G401 (cell line): Measurements from ENCODE around the gene MYL3. TPM values are rescaled to one million over a fixed set of nuclear protein-coding genes. Genes with fewer than 3 reads are reported as not detected.

Source experiments
- DNase-seq: peaks from one replicate; pipeline ENCODE4 v3.0.0-alpha.2; 2015; ENCODE audit warnings: low spot score
- in situ Hi-C: cut with HindIII; loops from 2 replicates; pipeline ENCODE4 v1.10.0; 2016; ENCODE audit warnings: low sequenced_read_pairs, mixed read lengths
- total RNA-seq: library from RNA; depleted of rRNA; stranded (reverse); fragments of >200 nt; shearing (Covaris generic); gene quantifications from 2 replicates; pipeline ENCODE4 v1.2.3, GENCODE V29; 2014

The MYL3 gene
- total RNA-seq, 1 experiment from 2014 or later, result 7.4 TPM

DNA sequence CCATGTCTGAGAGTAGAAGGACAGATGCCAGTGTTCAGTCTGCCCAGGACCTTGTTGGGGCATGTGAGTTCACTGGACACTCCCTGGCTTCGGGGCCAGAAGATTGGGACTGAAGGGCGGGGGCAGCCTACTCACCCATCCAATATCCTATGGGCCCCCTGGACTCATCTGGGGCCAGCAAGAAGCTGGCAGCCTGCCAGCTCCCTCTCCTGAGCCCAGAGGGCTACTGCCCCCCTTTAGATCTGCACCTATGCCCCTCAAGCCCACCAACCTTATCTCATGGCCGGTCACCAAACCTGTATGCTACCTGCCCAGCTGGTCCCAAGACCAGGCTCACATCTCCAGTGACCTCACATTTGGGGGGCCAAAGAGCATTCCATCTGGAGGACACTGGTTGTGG lies 22.4 kb upstream of the MYL3 start:
- in situ Hi-C loops, result no loop called here
- DNase-seq, result no peak

DNA sequence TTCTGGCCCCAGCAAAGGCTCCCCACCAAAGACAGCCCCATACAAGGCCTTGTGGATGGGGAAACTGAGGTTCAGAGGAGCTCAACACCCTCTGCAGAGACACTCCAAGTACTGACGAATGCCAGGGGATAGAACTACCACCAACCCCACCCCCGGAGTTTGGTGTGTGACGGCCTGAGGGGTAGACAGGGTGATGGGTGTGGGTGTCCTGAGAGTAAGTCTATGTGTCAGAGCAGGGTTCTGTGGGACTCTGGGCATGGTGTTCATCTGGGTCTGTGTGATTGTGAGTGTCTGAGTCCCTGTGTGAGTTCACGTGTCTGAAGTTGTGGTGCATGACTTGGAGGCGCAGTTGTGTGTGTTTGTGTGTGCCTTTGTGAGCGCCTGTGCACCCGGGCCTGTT lies 21.7 kb upstream of the MYL3 start:
- no peak for DNase-seq
- in situ Hi-C loops, result no loop called here

DNA sequence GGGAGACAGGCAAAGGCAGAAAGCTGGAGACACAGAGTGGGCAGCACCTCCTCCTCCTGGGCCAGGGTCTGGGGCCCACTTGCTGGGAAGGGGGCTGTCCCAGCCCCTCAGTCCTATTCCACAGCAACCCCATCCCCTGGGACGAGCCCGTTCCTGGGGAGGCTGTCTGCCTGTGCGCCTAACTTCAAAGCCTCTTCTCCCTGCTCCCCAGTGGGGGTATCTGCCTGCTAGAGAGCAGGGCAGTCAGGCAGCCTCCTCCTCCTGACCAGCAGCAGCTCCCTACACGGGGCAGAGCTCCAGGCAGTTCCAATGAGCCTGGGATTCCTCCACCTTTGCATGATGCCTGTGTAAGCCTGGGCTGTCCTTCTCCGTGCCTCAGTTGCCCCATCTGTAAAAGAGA lies 21.2 kb upstream of the MYL3 start:
- in situ Hi-C loops, result no loop called here
- no peak for DNase-seq

- DNase-seq, result no peak
- in situ Hi-C loops, result no loop called here
Measured at GRCh38 chr3:46883830-46884185, 20.6 kb upstream of the MYL3 start.

- in situ Hi-C loops, result no loop called here
- DNase-seq, result no peak
Measured at GRCh38 chr3:46883054-46883829, 20.0 kb upstream of the MYL3 start.

DNA sequence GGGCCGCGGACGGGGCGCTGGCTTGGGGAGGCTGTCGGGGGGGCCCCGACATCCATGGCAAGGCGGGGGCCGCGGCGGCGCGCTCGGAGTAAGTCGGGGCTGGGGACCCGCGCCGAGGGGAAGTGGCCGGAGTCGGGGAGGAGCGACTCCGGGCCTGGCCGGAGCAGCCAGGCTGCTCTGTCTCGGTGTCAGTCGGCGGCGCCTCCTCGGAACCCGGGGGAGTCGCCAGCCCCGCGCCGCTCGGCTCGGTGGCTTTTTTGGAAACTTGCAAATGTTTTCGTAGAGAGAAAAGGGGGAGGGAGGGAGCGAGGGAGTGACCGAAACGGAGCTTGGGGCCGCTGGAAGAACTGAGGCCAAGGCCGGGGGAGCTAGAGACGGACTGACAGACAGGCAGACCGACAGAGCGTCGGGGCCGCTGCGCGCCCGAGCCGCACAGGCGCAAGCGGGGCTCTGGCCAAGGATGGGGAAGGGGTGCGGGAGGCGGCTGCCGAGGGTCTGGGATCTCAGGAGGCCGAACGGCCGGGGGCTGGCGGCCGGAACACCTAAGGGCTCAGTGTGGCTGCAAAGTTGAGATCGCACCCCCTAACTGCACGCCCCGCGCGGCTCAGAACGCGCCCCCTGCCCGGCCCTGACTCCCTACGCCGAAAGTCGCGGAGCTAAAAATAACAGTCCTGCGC lies 19.3 kb upstream of the MYL3 start:
- DNase-seq, result no peak
- in situ Hi-C loops, result no loop called here

GRCh38 chr3:46881596-46882376 lies 18.5 kb upstream of the MYL3 start:
- in situ Hi-C loops, result no loop called here
- DNase-seq, result no peak

DNA sequence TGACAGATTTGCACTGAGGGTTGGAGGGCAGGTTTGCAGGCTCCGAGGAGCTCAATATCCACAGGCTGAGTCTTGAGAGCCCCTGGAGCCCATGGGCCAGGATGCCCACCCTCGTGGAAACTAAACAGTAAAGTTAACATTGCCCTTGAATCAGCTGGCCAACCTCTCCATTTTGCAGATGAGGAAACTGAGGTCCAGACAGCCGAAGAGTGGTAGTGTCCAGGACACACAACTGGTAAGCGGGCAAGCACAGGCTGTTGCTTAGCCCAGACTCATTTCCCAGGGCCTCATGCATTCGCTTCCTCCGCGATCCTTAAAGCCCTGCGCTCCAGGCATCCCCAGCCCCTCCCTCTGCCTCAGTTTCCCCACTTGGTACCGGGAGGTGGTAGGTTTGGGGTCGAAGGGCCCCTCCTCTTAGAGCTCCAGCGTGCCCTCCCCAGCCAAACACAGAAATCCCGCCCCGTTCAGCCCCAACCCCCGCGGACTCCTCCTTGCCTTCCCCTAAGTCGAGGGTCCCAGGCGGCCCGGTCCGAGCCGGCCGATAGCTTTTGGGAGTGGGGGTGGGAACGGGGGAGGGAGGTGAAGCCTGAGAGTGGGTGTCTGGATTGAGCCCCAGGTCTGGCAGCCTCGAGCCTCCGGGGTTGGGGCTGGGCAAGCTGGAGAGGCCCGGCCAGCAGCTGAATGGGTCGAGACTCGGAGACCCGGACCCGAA lies 17.8 kb upstream of the MYL3 start:
- no peak for DNase-seq
- in situ Hi-C loops, result no loop called here

- DNase-seq, result no peak
- in situ Hi-C loops, result no loop called here
Measured at GRCh38 chr3:46878781-46879436, 15.7 kb upstream of the MYL3 start.

DNA sequence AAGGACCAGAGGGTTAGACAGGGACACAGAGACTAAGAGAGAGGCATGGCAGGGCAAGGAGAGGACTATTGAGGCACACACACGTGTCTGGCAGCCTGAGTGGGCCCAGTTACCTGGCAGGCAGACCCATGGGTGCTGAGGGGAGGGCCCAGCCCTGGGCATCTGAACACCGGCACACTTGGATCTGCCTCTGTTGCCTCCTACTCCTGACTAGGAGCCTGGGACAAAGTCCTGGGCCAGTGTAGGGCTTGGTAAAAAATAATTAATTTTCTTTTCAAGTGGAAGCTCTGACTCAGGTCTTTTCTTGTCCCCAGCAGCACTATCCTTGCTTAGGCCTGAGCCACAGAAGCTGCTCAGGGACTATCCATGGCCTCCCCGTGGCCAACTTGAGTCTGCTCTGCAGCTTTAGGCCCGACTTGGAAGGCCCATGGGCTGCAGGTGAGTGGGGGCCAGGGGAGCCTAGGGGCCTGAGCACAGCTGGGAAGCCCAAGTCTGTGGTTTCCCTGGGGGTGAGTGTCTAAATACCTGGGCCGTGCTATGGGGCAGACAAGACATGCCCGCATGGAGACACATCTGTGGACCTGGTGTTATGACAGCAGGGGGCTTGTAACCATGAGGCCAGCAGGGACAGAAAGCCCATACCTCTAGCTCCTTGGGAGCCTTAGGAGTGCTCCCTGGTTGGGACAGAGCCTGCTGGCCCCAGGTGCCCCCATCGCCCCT lies 14.3 kb upstream of the MYL3 start, which contains the start of gene PTH1R:
Gene PTH1R (plus strand): TSS at position 316 of the 720 bp plus-strand sequence. CDS start 5,839 bp downstream, outside the sequence.
- DNase-seq, result no peak
- in situ Hi-C loops, result no loop called here

DNA sequence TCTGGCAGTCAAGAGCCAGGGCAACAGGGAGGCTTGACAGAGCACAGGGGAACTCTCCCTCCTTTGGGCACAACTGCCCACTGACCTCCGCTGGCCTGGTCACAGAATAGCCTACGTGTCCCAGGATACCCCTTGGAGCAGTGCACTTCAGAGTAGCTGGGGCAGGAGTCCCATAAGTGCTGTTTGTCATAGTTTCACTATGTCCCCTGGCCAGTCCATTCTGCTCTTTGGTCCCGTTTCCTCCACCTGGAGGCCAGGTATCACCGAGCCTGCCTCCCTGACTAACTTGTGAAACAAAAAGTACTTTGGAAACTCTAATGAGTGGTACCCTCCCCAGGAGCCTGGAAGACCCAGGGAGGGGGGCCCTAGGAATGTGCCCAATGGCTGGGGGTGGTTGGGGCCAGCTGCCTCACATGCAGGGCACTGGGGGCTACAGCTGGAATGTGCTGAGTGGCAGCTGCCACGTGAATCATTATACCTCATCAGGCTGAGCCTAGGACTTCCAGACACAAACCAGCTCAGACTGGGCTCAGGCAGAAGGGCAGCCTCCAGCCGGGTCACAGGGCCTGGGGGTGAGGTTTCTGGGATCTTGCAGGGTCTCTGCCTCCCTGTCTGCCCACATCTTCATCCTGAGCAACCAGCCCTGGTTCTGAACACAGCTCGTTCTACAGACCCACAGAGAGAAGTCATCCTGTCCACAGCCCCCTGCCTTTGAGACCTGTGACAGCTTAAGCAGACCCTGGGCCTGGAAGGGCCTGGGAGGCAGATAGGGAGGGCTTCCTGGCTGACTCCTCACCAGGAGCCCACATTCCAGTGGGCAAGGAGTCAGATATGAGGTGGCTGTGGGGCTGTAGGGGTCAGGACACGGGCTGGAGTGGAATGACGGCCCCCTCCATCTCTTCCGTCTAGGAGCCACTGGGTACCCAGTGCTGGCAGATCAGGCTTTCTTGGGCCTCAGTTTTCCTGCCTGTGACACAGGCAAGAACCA lies 13.4 kb upstream of the MYL3 start:
- in situ Hi-C loops, result no loop called here
- DNase-seq, result no peak

- in situ Hi-C loops, result no loop called here
- no peak for DNase-seq
Measured at GRCh38 chr3:46875560-46875959, 12.3 kb upstream of the MYL3 start.

DNA sequence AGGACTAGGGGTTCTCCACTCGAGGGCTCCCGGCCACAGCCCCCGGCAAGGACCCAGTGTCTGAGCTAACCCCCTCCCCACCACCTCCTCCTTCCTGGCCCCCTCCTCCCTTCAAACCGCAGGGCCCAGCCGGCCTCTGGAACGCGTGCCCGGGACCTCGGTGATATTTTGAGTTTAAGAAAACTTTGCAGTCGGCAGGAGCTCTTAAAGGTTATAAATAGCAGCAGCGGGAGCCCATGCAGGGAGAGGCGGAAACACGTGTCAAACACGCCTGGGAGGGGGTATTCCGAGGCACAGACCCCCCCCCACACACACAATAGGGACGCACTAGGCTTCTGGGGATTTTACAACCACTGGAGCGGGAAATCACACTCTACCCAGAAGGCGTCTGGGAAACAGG lies 11.2 kb upstream of the MYL3 start:
- in situ Hi-C loops, result no loop called here
- DNase-seq, result no peak

- DNase-seq, result no peak
- in situ Hi-C loops, result no loop called here
Measured at GRCh38 chr3:46873521-46873920, 10.3 kb upstream of the MYL3 start.

- no peak for DNase-seq
- in situ Hi-C loops, result no loop called here
Measured at GRCh38 chr3:46871222-46871621, 8.0 kb upstream of the MYL3 start.

DNA sequence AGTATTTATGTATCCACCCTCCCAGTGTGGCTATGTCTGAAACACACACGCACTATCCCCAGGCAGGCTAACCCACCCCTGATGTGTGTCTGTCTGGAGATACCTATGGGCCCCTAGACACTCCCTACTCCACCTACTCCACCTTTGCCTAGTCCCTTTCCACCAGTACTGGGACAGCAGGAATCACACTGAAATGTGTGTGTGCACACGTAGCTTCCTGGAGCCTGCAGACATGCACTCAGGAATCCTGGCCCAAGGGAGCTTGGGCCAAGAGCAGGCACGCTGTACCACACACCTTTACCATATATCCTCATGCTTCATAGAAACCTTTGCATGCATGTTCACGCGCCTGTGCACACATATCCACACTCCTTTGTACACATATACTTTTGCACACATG lies 7.4 kb upstream of the MYL3 start:
- DNase-seq, result no peak

DNA sequence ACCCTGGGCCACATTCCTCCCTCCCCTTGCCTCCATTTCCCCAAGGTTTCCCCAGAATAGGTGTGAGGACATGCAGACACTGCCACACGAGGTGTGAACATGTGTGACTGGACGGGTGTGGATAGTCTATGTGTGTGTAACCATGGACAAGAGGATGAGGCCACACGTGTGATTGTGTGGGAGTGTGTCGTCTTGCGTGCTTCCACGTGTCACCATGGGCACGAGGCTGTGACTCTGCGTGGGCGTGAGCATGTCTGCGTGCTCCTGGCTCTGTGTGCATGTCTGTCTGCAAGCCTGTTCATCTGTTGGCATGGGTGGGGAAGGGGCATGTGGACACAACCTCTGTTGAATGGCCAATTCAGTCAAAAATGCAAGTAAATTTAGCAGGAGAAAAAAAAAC lies 6.2 kb upstream of the MYL3 start:
- in situ Hi-C loops, result no loop called here
- DNase-seq, result no peak

More for the DNA sequence above, 7.4 kb upstream of the MYL3 start:
- in situ Hi-C loops, result no loop called here
